Measurements from ENCODE around the gene PCNT.
A peak's percentile ranks its signal among the peaks of the same experiment; 100 is the strongest.

Gene PCNT

GRCh38 chr21:46413365-46413696 lies 89.4 kb downstream of the PCNT start:
- no peak for DNase-seq

- no peak for DNase-seq
Observed at GRCh38 chr21:46414965-46415275, 91.0 kb downstream of the PCNT start.

GRCh38 chr21:46416551-46416950 lies 92.6 kb downstream of the PCNT start:
- no peak for DNase-seq

- DNase-seq: no peak
Observed at GRCh38 chr21:46418265-46418946, 94.5 kb downstream of the PCNT start.

GRCh38 chr21:46420241-46421190 lies 96.6 kb downstream of the PCNT start:
- DNase-seq: no peak

- DNase-seq: no peak
Observed at GRCh38 chr21:46421191-46421750, 97.3 kb downstream of the PCNT start.

GRCh38 chr21:46421756-46422555 lies 98.0 kb downstream of the PCNT start:
- no peak for DNase-seq

- DNase-seq: no peak
Observed at GRCh38 chr21:46422636-46423241, 98.8 kb downstream of the PCNT start.

- DNase-seq: peak; percentile 25
Observed at GRCh38 chr21:46423546-46424038, 99.6 kb downstream of the PCNT start.

- peak; percentile 38 for DNase-seq
Observed at GRCh38 chr21:46424039-46424591, 100.2 kb downstream of the PCNT start.

GRCh38 chr21:46424621-46425020 lies 100.7 kb downstream of the PCNT start:
- no peak for DNase-seq

GRCh38 chr21:46425041-46425440 lies 101.1 kb downstream of the PCNT start:
- peak; percentile 91 for DNase-seq

GRCh38 chr21:46425571-46425970 lies 101.6 kb downstream of the PCNT start:
- peak; percentile 94 for DNase-seq

- DNase-seq: no peak
Observed at GRCh38 chr21:46426313-46427046, 102.5 kb downstream of the PCNT start.

- DNase-seq: no peak
Observed at GRCh38 chr21:46427516-46427915, 103.6 kb downstream of the PCNT start.

GRCh38 chr21:46428286-46428685 lies 104.3 kb downstream of the PCNT start:
- DNase-seq: no peak

GRCh38 chr21:46428987-46429710 lies 105.2 kb downstream of the PCNT start:
- no peak for DNase-seq

- peak; percentile 11 for DNase-seq
Observed at GRCh38 chr21:46429754-46430681, 106.1 kb downstream of the PCNT start.

GRCh38 chr21:46431448-46431847 lies 107.5 kb downstream of the PCNT start:
- DNase-seq: no peak
